GM18873 (cell line): ENCODE measurements around the gene TNIK.
"Not testable (repeated sequence)": the region's sequence is repeated elsewhere in the genome, so short reads cannot be mapped to it uniquely, and the experiment has no call there.

Experiments used
- ATAC-seq: cut with Tn5 transposase; IDR thresholded peaks from one replicate; pipeline ENCODE4 v1.9.1; 2021; ENCODE audit warnings: mild to moderate bottlenecking, moderate library complexity, moderate number of reproducible peaks; ENCODE audit not compliant: unreplicated experiment, low FRiP score

TNIK gene

DNA sequence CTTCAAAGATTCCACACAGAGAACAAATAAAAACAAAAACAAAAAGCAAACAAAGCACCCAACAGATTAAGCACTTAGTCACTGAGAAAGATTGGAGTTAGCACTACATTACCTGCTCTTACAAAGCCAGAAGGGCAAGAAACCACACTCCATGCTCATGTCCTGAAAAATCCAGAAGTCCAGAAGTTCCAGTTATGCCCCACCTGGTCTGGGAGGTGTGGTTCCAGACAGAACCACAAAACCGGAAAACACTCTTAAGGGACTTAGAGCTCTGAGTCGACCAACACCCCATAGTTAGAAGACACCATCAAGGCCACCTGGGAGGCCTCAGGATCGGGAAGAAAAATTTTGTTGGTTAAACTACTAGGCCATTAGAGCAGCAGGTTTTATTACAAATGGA is 88.9 kb downstream of the TNIK start:
- ATAC-seq: no peak

DNA sequence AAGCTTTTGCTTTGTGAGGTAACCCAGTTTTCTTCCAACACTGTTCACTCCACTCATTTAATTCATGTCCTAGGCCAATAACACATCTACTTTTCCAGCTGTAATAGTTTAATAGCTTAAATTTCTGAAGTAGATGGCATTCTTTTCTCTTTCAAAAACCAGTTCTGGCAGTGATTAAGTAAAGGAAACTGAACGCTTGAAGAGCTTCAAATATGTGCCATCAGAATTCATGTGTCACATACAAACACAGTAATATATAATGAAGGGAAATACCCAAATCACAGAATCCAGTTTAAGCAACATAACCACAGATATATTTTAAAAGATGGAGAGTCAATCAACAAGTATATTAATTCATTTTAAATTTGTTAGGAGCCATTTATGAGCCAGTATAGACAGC is 91.0 kb downstream of the TNIK start:
- no peak for ATAC-seq

GRCh38 chr3:171366738-171367137 is 93.5 kb downstream of the TNIK start:
- ATAC-seq: not testable (repeated sequence)

GRCh38 chr3:171366043-171366442 is 94.2 kb downstream of the TNIK start:
- ATAC-seq: no peak

DNA sequence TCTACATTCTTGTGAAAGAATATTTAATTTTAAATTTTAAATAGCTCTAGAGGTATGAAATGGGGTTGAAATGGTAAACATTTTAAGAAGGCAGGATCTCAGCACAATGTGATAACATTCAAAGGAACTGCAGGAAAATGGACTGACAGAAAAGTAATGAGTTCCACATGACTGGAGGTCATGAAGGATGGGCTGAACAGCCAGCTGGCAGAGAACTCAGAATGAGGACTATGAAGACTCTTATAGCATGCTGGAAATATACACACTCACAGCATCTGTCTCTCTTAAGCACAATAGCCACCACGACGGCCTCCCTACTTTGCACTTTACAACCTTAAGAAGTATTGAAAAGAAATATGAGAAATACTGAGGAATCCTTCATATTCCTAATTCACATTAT is 94.7 kb downstream of the TNIK start:
- no peak for ATAC-seq

- no peak for ATAC-seq
Observed at GRCh38 chr3:171364500-171364899, 95.7 kb downstream of the TNIK start.

DNA sequence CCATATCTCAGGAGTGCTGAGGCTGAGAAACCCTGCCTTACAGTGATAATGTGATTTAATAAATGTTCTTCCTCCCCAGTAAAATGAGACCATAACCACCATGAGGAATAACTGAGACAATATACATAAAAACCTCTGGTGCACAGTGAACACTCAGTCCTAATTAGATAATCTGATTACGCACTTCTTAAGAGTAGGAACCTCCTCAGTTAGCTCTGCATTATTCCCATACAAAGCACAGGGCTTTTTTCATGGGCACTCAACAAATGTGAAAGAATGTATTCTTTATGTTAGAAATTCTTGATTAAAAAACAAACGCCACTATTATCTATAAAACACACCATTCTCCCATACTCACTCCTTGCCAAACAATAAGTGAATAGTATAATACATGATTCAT is 97.0 kb downstream of the TNIK start:
- ATAC-seq: no peak

GRCh38 chr3:171362575-171362974 is 97.6 kb downstream of the TNIK start:
- no peak for ATAC-seq

DNA sequence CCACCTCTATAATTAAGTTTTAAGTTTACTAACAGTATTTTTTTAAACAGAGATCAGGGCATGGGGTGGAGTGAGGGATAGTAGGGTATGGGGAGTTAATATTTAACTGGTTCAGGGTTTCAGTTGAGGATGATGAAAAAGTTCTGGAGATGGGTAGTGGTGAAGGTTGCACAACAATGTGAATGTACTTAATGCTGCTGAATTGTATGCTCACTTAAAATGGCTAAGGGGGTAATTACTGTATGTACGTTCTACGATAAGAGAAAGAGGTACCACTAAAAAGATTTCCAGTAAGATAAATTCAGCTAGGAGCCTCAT is 101.4 kb downstream of the TNIK start:
- ATAC-seq: no peak

DNA sequence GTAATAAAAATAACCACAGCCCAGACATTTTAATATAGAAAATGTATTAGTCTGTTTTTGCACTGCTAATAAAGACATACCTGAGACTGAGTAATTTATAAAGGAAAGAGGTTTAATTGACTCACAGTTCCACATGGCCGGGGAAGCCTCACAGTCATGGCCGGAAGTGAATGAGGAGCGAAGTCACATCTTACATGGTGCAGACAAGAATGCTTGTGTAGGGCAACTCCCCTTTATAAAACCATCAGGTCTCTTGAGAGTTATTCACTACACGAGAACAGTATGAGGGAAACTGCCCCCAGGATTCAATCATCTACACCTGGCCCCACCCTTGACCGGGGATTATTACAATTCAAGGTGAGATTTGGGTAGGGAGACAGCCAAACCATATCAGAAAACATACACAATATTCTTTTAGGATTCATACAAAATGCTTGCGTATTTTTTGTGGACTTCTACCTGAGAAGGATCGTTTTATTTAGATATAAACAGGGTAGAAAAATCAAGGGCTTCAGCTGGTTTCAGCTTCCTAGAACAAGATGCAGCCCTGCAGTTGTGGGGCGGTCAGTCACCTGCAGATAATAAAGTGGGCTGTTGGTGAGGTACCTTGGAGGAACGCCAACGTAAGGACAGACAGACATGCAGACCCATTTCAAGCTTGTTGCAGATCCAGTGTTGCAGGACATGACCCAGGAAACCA is 101.9 kb downstream of the TNIK start:
- ATAC-seq: no peak

- no peak for ATAC-seq
Observed at GRCh38 chr3:171357721-171358120, 102.5 kb downstream of the TNIK start.

GRCh38 chr3:171356251-171356650 is 104.0 kb downstream of the TNIK start:
- ATAC-seq: no peak

GRCh38 chr3:171354706-171355582 is 105.3 kb downstream of the TNIK start:
- no peak for ATAC-seq

GRCh38 chr3:171354049-171354705 is 106.0 kb downstream of the TNIK start:
- no peak for ATAC-seq

DNA sequence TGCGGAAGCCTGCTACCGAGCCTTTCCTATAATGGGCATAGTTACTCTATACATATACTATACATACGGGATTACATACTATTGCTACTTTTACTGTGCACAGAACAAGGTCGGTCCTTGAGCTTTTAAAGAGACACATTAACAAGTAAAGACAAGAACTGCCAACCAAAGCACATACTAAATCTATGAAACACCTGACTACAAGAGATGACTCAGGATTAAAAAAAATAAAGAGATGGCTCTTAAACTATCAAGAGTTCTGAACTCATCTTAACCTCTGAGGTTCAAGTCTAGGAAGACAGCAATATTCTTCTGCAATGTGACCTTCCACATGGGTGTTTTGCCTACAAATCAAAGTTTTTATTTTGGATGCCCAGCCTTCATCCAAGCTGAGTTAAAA is 106.8 kb downstream of the TNIK start:
- no peak for ATAC-seq

- no peak for ATAC-seq
Observed at GRCh38 chr3:171352387-171352935, 107.7 kb downstream of the TNIK start.

GRCh38 chr3:171351676-171352075 is 108.5 kb downstream of the TNIK start:
- no peak for ATAC-seq

DNA sequence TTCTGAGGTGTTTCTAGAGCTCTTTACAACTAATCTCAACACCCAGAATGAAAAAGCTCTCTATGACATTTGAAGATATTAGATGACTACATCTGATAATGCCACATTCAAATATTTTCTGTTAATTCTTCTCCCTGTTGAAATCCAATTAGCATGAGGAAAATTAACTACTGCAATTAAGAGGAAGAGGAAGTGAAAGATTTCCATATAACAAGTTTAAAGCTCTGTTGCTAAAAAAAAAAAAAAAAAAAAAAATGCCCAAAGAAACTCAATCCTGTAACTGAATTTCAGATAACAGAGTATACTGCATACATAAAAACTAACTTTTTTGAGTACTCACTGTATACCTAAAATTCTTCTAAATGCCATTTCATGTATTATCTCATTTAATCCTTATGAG is 109.8 kb downstream of the TNIK start:
- no peak for ATAC-seq

DNA sequence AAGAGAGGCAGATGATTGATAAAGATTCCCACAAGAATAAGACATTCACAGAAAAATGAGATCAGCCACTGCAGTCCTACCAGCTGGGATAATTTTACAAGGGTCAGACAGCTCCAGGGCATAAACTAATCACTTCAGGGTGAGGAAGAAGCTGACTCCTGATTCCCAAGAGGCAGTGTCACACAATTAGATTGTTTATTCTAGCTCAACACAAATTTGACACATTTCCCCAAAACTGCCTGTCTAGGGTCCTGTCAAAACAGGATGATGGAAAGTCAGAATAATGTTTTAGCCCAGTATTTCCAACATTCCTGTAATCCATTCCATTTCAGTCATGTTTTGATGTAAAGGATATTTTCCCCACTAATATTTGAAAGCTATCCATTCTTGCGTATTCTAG is 110.8 kb downstream of the TNIK start:
- ATAC-seq: no peak

- ATAC-seq: peak; percentile 6
Observed at GRCh38 chr3:171348121-171348520, 112.1 kb downstream of the TNIK start.
